HG02970 (cell line): Measurements from ENCODE around the gene PALM.
"Not testable (repeated sequence)": the region's sequence is repeated elsewhere in the genome, so short reads cannot be mapped to it uniquely, and the experiment has no call there.

ENCODE experiments used
- ATAC-seq: cut with Tn5 transposase; IDR thresholded peaks from one replicate; pipeline ENCODE4 v1.9.1; 2021; ENCODE audit warnings: mild to moderate bottlenecking, moderate library complexity, moderate number of reproducible peaks; ENCODE audit not compliant: unreplicated experiment, low FRiP score

PALM gene

DNA sequence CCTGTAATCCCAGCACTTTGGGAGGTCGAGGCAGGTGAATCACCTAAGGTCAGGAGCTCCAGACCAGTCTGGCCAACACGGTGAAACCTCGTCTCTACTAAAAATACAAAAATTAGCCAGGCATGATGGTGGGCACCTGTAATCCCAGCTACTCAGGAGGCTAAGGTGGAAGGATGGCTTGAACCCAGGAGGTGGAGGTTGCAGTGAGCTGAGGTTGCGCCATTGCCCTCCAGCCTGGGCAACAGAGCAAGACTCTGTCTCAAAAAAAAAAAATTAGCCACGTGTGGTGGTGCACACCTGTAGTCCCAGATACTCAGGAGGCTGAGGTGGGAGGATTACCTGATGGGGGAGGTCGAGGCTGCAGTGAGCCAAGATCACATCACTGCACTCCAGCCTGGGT is 5.9 kb upstream of the PALM start:
- not testable (repeated sequence) for ATAC-seq

- no peak for ATAC-seq
These were observed 5.4 kb upstream of the PALM start for GRCh38 chr19:703329-703650.

GRCh38 chr19:703651-704446 is 4.9 kb upstream of the PALM start:
- no peak for ATAC-seq

DNA sequence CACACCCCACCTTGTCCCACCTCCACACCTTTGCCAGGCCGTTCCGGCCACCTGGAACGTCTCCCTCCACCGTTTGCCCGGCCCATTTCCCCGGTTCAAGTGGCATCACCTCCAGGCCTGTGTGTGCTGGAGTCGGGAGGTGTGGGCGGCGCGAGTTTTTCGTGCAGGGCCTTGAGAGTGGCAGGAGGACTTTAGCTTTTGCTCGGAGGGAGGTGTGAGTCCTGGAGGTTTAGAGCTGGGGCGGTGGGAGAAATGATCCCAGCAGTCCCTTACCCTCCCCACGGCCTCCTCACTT is 4.3 kb upstream of the PALM start:
- ATAC-seq: no peak

DNA sequence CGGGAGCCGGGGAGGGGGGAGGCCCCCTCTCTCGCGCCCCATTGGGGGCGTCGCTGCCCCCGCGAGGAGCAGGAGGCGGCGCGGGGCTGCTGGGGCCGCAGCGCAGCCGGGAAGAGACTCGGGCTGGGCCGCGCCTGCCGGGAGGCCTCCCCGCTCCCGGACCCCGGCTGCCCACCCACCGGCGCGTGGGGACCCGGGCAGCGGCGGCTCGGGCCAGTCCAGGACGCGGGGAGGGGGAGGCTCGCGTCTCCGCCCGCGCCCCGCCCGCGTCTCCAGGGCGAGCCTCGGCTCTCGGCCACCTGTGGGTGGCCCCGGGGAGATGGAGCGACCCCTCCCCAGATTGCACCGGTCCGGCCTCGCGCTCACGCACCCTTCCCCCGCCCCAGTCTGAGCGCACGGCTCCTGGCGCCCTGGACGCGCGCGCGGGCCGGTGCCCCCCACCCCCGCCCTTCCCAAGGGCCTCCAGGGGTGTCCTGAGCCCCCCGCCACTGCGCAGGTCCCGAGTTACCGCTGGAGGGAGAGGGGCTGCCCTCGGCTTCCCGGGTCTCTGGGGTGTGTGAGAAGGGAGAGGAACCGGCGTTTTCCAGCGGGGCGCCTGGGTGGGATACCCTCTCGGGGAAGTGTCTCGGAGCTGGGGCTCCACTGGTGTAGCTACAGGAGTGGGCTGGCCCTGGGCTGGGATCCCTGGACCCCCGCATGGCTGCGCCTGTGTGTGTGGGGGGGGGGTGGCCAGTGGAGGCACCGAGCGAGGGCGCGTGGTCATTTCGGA is 645 bp downstream of the PALM start:
- no peak for ATAC-seq

- ATAC-seq: no peak
These were observed 1.3 kb downstream of the PALM start for GRCh38 chr19:709965-710571.

- no peak for ATAC-seq
These were observed 2.0 kb downstream of the PALM start for GRCh38 chr19:710767-711166.

- ATAC-seq: no peak
These were observed 2.5 kb downstream of the PALM start for GRCh38 chr19:711254-711653.

DNA sequence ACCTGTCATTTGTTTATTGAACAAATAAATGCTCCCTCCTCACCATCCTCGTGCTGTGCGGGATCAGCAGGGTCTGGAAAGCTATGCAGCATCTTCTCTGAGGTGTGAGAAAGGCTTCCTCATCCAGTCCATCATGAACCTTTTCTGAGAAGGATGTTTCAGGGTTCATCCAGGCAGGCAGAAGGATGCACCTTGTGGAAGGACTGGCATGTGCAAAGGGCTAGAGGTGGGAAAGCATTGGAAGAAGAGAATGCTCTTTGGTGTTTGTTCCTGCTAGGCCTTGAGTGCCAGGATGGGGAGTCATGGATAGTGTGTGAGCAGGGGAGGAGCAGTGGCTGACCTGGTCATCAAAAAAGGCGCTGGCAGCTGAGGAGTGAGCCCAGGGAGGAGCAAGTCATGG is 6.6 kb downstream of the PALM start:
- ATAC-seq: no peak

DNA sequence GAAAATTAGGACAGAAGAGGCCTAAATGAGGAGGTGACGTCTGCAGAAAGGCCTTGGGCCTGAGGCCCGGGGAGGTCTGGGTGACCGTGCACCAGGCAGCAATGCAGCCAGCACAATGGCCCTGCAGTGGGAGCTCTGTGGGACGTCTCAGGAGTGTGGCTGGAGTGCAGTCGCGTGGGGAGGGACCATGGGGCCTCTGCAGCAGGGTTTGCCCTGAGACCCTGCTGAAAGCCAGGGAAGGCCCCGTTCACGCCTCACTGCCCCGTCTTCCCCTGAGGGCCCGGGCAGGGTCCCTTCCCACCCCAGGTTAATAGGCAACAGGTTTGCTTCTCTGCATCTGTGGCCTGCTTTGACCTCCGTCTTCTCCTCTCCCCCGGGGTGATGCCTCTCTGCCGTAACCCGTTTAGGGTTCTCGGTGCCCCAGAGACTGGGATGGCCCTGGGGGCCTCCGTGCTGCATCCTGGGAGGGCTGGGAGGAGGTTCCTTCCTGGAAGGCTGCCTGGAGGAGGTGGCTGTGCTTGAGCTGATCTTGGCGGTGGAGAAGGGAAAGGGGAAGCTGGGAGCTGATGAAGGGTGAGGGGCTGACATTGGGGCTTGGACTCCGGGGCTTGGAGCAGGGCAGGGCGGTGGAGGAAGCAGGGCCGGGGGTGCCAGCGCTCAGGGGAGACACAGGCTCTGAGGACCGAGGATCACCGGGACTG is 9.7 kb downstream of the PALM start:
- no peak for ATAC-seq

- ATAC-seq: no peak
These were observed 10.3 kb downstream of the PALM start for GRCh38 chr19:718991-719512.

- no peak for ATAC-seq
These were observed 11.1 kb downstream of the PALM start for GRCh38 chr19:719636-720344.

GRCh38 chr19:720345-721160 is 11.8 kb downstream of the PALM start:
- ATAC-seq: no peak

DNA sequence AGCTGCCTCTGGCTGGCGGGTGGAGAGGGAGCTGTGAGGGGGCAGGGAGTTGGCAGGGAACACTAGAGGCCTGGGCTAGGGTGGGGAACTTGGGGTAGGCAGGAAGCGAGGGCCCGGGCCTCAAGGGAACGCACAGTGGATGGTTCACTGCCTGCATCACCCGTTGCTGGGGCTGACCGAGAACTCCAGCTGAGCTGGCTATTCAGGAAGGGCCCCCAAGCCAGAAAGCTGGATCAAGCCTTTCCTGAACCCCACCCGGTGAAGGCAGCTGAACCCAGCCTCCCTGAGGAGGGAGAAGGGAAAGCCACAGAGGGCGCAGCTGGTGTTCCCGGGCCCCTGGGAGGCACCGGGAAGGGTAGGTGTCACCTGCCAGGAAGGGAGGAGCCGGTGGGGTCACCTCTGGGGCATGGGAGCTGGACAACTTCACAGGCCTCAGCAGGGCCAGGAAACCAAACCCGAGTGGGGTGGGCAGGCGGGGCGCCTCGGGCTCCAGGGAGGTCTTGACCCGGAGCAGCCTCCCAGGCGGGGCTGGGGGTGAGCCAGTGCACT is 13.9 kb downstream of the PALM start:
- ATAC-seq: no peak

GRCh38 chr19:723247-723646 is 14.5 kb downstream of the PALM start:
- ATAC-seq: no peak

- ATAC-seq: no peak
These were observed 15.0 kb downstream of the PALM start for GRCh38 chr19:723714-724113.

- no peak for ATAC-seq
These were observed 16.8 kb downstream of the PALM start for GRCh38 chr19:725461-726089.

DNA sequence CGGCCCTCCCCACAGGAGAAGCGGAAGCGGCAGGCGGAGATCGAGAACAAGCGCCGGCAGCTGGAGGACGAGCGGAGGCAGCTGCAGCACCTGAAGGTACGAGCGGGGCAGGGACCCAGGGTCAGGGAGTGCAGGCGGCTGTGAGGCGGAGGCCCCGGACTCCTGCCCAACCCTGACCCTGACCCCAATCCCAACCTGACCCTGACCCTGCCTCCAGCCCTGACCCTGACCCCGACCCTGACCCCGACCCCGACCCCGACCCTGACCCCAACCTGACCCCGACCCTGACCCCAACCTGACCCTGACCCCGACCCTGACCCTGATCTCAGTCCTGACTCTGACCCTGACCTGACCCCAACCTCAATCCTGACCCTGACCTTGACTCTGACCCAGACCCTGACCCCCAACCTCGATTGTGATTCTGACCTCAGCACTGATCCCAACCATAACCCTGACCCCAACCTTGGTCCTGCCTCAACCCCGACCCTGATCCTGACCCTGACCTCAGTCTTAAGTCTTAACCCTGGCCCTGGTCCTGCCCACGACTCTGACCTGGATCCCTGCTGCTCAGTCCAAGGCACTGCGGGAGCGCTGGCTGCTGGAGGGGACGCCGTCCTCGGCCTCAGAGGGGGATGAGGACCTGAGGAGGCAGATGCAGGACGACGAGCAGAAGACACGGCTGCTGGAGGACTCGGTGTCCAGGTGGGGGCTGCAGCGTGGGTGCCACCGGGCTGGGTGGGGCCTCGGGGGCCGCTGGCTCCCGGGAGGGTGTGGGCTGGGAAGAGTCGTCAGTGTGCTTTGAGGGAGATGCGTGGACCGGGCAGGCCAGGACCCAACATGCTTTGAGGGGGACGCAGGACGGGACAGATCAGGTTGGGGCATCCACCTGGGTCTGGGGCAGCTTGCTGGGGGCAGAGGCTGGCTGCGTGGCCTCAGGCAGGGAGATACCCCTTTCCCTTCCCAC is 18.5 kb downstream of the PALM start:
- ATAC-seq: no peak
